Lung (tissue), 12 donors: ENCODE results near the gene SVOP. TPM values are rescaled to one million over a fixed set of nuclear protein-coding genes. Genes with fewer than 3 reads are reported as not detected.

Experiments
- ATAC-seq: fragments of 200-7000 bp; cut with Tn5 transposase; one replicate; pipeline ENCODE4 v1.9.1; 2020; ENCODE audit warnings: moderate number of reproducible peaks; ENCODE audit not compliant: insufficient read depth, low FRiP score
- DNase-seq, 3 donors: peaks; one replicate each; pipeline ENCODE4 v3.0.0-alpha.2; 2013 to 2017
- H3K27ac ChIP-seq, 2 donors: one replicate each; pipeline ENCODE4 v1.5.1; 2013; ENCODE audit warnings: mild to moderate bottlenecking in 2 of 2, moderate library complexity in 2 of 2, control low read depth in 1 of 2, inconsistent platforms in 1 of 2, low read depth in 1 of 2, low read length in 1 of 2
- H3K27me3 ChIP-seq, 3 donors: one replicate each; pipeline ENCODE4 v1.5.1; 2013; ENCODE audit warnings: low read length in 2 of 3; ENCODE audit not compliant: control insufficient read depth in 3 of 3, insufficient read depth in 3 of 3
- H3K36me3 ChIP-seq, 4 donors: one replicate each; pipeline ENCODE4 v1.5.1; 2013; ENCODE audit warnings: low read length in 4 of 4, mild to moderate bottlenecking in 1 of 4, moderate library complexity in 1 of 4; ENCODE audit not compliant: control insufficient read depth in 4 of 4, insufficient read depth in 4 of 4
- H3K4me1 ChIP-seq, 5 donors: one replicate each; pipeline ENCODE4 v1.5.1; 2013; ENCODE audit warnings: low read length in 5 of 5, mild to moderate bottlenecking in 2 of 5, moderate library complexity in 1 of 5; ENCODE audit not compliant: control insufficient read depth in 5 of 5, insufficient read depth in 5 of 5
- H3K4me3 ChIP-seq: one replicate; pipeline ENCODE4 v1.5.1; 2013; ENCODE audit warnings: mild to moderate bottlenecking, control low read depth, moderate library complexity
- H3K9ac ChIP-seq, 2 donors: one replicate each; pipeline ENCODE4 v1.5.1; 2013; ENCODE audit warnings: low read length in 2 of 2, control low read depth in 1 of 2; ENCODE audit not compliant: insufficient read depth in 1 of 2
- H3K9me3 ChIP-seq, 4 donors: one replicate each; pipeline ENCODE4 v1.5.1; 2013; ENCODE audit warnings: low read length in 3 of 4, mild to moderate bottlenecking in 1 of 4, moderate library complexity in 1 of 4; ENCODE audit not compliant: control insufficient read depth in 4 of 4, insufficient read depth in 3 of 4
- CTCF ChIP-seq: IDR thresholded peaks from 2 replicates; pipeline ENCODE4 v1.5.1; 2012; ENCODE audit warnings: mild to moderate bottlenecking; ENCODE audit errors: control extremely low read depth, extremely low read depth
- WGBS, 2 donors: extraction: QIAGEN DNeasy Blood & Tissue Kit; methylation state at CpG; one replicate each; pipeline ENCODE4 v1.1.7; 2013; 5-methylcytosine and 5-hydroxymethylcytosine counted together
- polyA plus RNA-seq, 2 donors: library from polyadenylated mRNA; stranded (reverse); fragments of 200-250 nt; gene quantifications; one replicate each; pipeline ENCODE4 v1.2.1, GENCODE V29; 2013
- total RNA-seq, 2 donors: library from RNA; depleted of rRNA in 1 of 2; stranded (reverse); fragments of >200 nt in 1 of 2; gene quantifications; one replicate each; pipeline ENCODE4 v1.2.1, GENCODE V29; 2014 to 2021
- donor health status: control.
- donor health status: control.
- donor health status: Bipolar disorder and iron deficiency.
- donor health status: healthy.
- donor health status: DM: yes; HTN: yes; CAD: no.

The SVOP gene
- total and polyA plus RNA-seq, 4 donors: 0.11 TPM; not detected in 3

- Histone ChIP-seq H3K4me3 (no peak overlapping the region), H3K27ac (no peak overlapping the region), H3K36me3 (no peaks in the 10 kb centered on the region), H3K4me1 (peaks cover 0 to 8% (median 0%) of the 10 kb centered on the region in 5 donors), H3K9ac (no peak overlapping the region), H3K27me3 (no peaks in the 10 kb centered on the region), H3K9me3 (peaks cover 0 to 2% (median 0%) of the 10 kb centered on the region in 4 donors)
- no peak for DNase-seq
- TF ChIP-seq CTCF: no peak
- 86% methylated on average over 2 of the region's 2 CpGs for WGBS, 2 donors
- no peak for ATAC-seq
Measured at GRCh38 chr12:108906971-108907370, 113.9 kb downstream of the SVOP start.

GRCh38 chr12:108905725-108906124 lies 115.1 kb downstream of the SVOP start:
- no peaks in the 10 kb centered on the region for H3K27me3 ChIP-seq
- 34 to 63% methylated on average over 5 of the region's 5 CpGs for WGBS, 2 donors
- H3K9me3 ChIP-seq: peaks cover 0 to 2% (median 0%) of the 10 kb centered on the region in 4 donors
- no peak for TF ChIP-seq CTCF
- H3K27ac ChIP-seq: no peak overlapping the region
- no peaks in the 10 kb centered on the region for H3K36me3 ChIP-seq
- no peak overlapping the region for H3K4me3 ChIP-seq
- no peak overlapping the region for H3K9ac ChIP-seq
- peaks cover 0 to 8% (median 0%) of the 10 kb centered on the region in 5 donors for H3K4me1 ChIP-seq
- no peak for ATAC-seq
- DNase-seq: no peak

- Histone ChIP-seq H3K36me3 (no peaks in the 10 kb centered on the region), H3K27ac (no peak overlapping the region), H3K9ac (no peak overlapping the region), H3K9me3 (no peaks in the 10 kb centered on the region), H3K27me3 (peaks cover 0 to 6% (median 0%) of the 10 kb centered on the region in 3 donors), H3K4me1 (no peaks in the 10 kb centered on the region), H3K4me3 (no peak overlapping the region)
- 83 to 91% methylated on average over 5 of the region's 5 CpGs for WGBS, 2 donors
- ATAC-seq (no peak), DNase-seq (no peak)
- TF ChIP-seq CTCF: no peak
Measured at GRCh38 chr12:108899145-108899544, 121.7 kb downstream of the SVOP start.

GRCh38 chr12:108896817-108897216 lies 124.1 kb downstream of the SVOP start:
- Histone ChIP-seq H3K4me3 (no peak overlapping the region), H3K9me3 (no peaks in the 10 kb centered on the region), H3K9ac (no peak overlapping the region), H3K27ac (no peak overlapping the region), H3K4me1 (no peaks in the 10 kb centered on the region), H3K27me3 (peaks cover 0 to 6% (median 0%) of the 10 kb centered on the region in 3 donors), H3K36me3 (no peaks in the 10 kb centered on the region)
- ATAC-seq: no peak
- no peak for DNase-seq
- no peak for TF ChIP-seq CTCF
- WGBS, 2 donors: 88 to 94% methylated on average over 4 of the region's 4 CpGs
